GM19438 (cell line): ENCODE results near the gene VAV2.

Experiments
- ATAC-seq: cut with Tn5 transposase; IDR thresholded peaks from one replicate; pipeline ENCODE4 v1.9.1; 2021; ENCODE audit warnings: low read depth; ENCODE audit not compliant: unreplicated experiment

VAV2 gene

GRCh38 chr9:133991964-133992779 is at the start of gene VAV2:
TSS of gene VAV2 (minus strand) at chr9:133992324. CDS start at chr9:133992278, 46 bp downstream.
- peak; percentile 46 for ATAC-seq

GRCh38 chr9:134041649-134041962 is 49.5 kb upstream of the VAV2 start:
- ATAC-seq = no peak

- ATAC-seq = no peak
Measured at GRCh38 chr9:134040781-134041648, 48.9 kb upstream of the VAV2 start.

GRCh38 chr9:134040176-134040565 is 48.0 kb upstream of the VAV2 start:
- no peak for ATAC-seq

- no peak for ATAC-seq
Measured at GRCh38 chr9:134039386-134040175, 47.5 kb upstream of the VAV2 start.

- no peak for ATAC-seq
Measured at GRCh38 chr9:134037641-134038040, 45.5 kb upstream of the VAV2 start.

- ATAC-seq = no peak
Measured at GRCh38 chr9:134036130-134036529, 44.0 kb upstream of the VAV2 start.

GRCh38 chr9:134035041-134036039 is 43.2 kb upstream of the VAV2 start:
- no peak for ATAC-seq

- ATAC-seq = no peak
Measured at GRCh38 chr9:134034215-134035040, 42.3 kb upstream of the VAV2 start.

GRCh38 chr9:134033516-134034214 is 41.5 kb upstream of the VAV2 start:
- no peak for ATAC-seq

- ATAC-seq = no peak
Measured at GRCh38 chr9:134032456-134033222, 40.5 kb upstream of the VAV2 start.

GRCh38 chr9:134031783-134032182 is 39.7 kb upstream of the VAV2 start:
- no peak for ATAC-seq

- no peak for ATAC-seq
Measured at GRCh38 chr9:134030821-134031470, 38.8 kb upstream of the VAV2 start.

- ATAC-seq = no peak
Measured at GRCh38 chr9:134029248-134030226, 37.4 kb upstream of the VAV2 start.

GRCh38 chr9:134028575-134029247 is 36.6 kb upstream of the VAV2 start:
- ATAC-seq = no peak
